H1 (cell line): ENCODE measurements around the gene SGPP2. TPM values are rescaled to one million over a fixed set of nuclear protein-coding genes. Genes with fewer than 3 reads are reported as not detected.

Experiments used
- CTCF ChIA-PET: fragments of 300-600 bp; sonication (Branson Sonifier 250); formaldehyde crosslinking; loops from one replicate; lab custom pipeline; 2021; ENCODE audit not compliant: partially characterized antibody; lab: Charles Lee
- POLR2A ChIA-PET: fragments of 300-600 bp; sonication (Branson Sonifier 250); formaldehyde crosslinking; loops from one replicate; lab custom pipeline; 2021; ENCODE audit warnings: inconsistent platforms; ENCODE audit not compliant: partially characterized antibody; lab: Charles Lee
- DNase-seq, 2 experiments: peaks; one replicate each; pipeline versions ENCODE4 v3.0.0 to v3.0.0-alpha.2; 2010 to 2022; ENCODE audit warnings: low spot score in 2 of 2, low read depth in 1 of 2, mixed read lengths in 1 of 2
- FAIRE-seq: peaks from 2 replicates; lab custom pipeline; 2011; peaks lifted over from hg19 to GRCh38; lab: Jason Lieb, UNC
- H2AFZ ChIP-seq: 2 replicates; pipeline ENCODE4 v1.8.1; 2012; ENCODE audit warnings: low read length, inconsistent platforms
- H2AK5ac ChIP-seq: 2 replicates; pipeline ENCODE4 v1.6.1; 2013; ENCODE audit warnings: low read depth, low read length
- H2BK120ac ChIP-seq: replicated peaks from 2 replicates; pipeline ENCODE3; 2013; ENCODE audit warnings: low read depth, low read length, inconsistent platforms
- H2BK12ac ChIP-seq: 2 replicates; pipeline ENCODE4 v1.6.1; 2013; ENCODE audit warnings: low read depth, low read length
- H2BK15ac ChIP-seq: 2 replicates; pipeline ENCODE4 v1.6.1; 2013; ENCODE audit warnings: low read length
- H2BK20ac ChIP-seq: 2 replicates; pipeline ENCODE4 v1.6.1; 2013; ENCODE audit warnings: low read length
- H2BK5ac ChIP-seq: 2 replicates; pipeline ENCODE4 v1.6.1; 2013; ENCODE audit warnings: low read depth, low read length
- H3K14ac ChIP-seq: 2 replicates; pipeline ENCODE4 v1.6.1; 2013; ENCODE audit warnings: inconsistent platforms; ENCODE audit not compliant: insufficient read length
- H3K18ac ChIP-seq: 2 replicates; pipeline ENCODE4 v1.6.1; 2013; ENCODE audit warnings: low read length; ENCODE audit errors: extremely low read depth
- H3K23ac ChIP-seq: 2 replicates; pipeline ENCODE4 v1.6.1; 2013; ENCODE audit warnings: inconsistent platforms; ENCODE audit not compliant: insufficient read length
- H3K23me2 ChIP-seq: 2 replicates; pipeline ENCODE4 v1.6.1; 2013; ENCODE audit warnings: low read depth, low read length
- H3K27ac ChIP-seq: 2 replicates; pipeline ENCODE4 v1.6.1; 2011; ENCODE audit warnings: low read depth, low read length, inconsistent platforms
- H3K27me3 ChIP-seq, 4 experiments: replicated peaks in 1 of 4; 1 replicate in 1 of 4; 2 replicates in 3 of 4; pipeline versions ENCODE4 v1.6.1 to v1.8.1; 2011 to 2013; ENCODE audit warnings: low read length in 3 of 4, mild to moderate bottlenecking in 3 of 4, inconsistent platforms in 2 of 4, mixed read lengths in 2 of 4, moderate library complexity in 1 of 4; ENCODE audit not compliant: control insufficient read depth in 3 of 4, insufficient read depth in 3 of 4; ENCODE audit errors: extremely low read depth in 1 of 4
- H3K36me3 ChIP-seq, 4 experiments: 2 replicates each; pipeline versions ENCODE4 v1.6.1 to v1.8.1; 2011 to 2013; ENCODE audit warnings: mild to moderate bottlenecking in 4 of 4, low read length in 3 of 4, moderate library complexity in 2 of 4, control low read depth in 1 of 4, inconsistent platforms in 1 of 4; ENCODE audit not compliant: insufficient read depth in 4 of 4, control insufficient read depth in 2 of 4
- H3K4ac ChIP-seq: replicated peaks from 2 replicates; pipeline ENCODE3; 2013; ENCODE audit warnings: low read length, low read depth, mixed read lengths, inconsistent platforms; ENCODE audit not compliant: insufficient read length
- H3K4me1 ChIP-seq, 4 experiments: replicated peaks in 1 of 4; 1 replicate in 1 of 4; 2 replicates in 3 of 4; pipeline versions ENCODE4 v1.6.1 to v1.8.1; 2011 to 2013; ENCODE audit warnings: low read length in 3 of 4, inconsistent platforms in 2 of 4, mixed read lengths in 1 of 4; ENCODE audit not compliant: insufficient read depth in 4 of 4, control insufficient read depth in 3 of 4
- H3K4me2 ChIP-seq, 2 experiments: 2 replicates each; pipeline versions ENCODE4 v1.6.1 to v1.8.1; 2011 to 2013; ENCODE audit warnings: low read depth in 2 of 2, low read length in 2 of 2, control low read depth in 1 of 2, inconsistent platforms in 1 of 2, mild to moderate bottlenecking in 1 of 2; ENCODE audit not compliant: insufficient read depth in 1 of 2
- H3K4me3 ChIP-seq, 4 experiments: fragments of 200-600, 300-600 bp in 1 of 4; sonication (generic), shearing (Covaris generic), sonication (Bioruptor Twin) in 1 of 4; 2 replicates each; pipeline versions ENCODE4 v1.5.1 to v1.8.1; 2011 to 2016; ENCODE audit warnings: low read length in 4 of 4, low read depth in 3 of 4, control low read depth in 2 of 4, inconsistent platforms in 2 of 4, mild to moderate bottlenecking in 2 of 4, mixed read lengths in 1 of 4, moderate library complexity in 1 of 4; ENCODE audit not compliant: insufficient read depth in 2 of 4; ENCODE audit errors: extremely low read depth in 1 of 4
- H3K56ac ChIP-seq: replicated peaks from 2 replicates; pipeline ENCODE3; 2013; ENCODE audit warnings: low read depth, mild to moderate bottlenecking, mixed read lengths, low read length, inconsistent platforms; ENCODE audit not compliant: insufficient read length
- H3K79me1 ChIP-seq: 2 replicates; pipeline ENCODE4 v1.6.1; 2013; ENCODE audit warnings: low read depth, low read length, control low read depth
- H3K79me2 ChIP-seq, 2 experiments: 2 replicates each; pipeline versions ENCODE4 v1.6.1 to v1.8.1; 2012 to 2013; ENCODE audit warnings: low read length in 2 of 2, mild to moderate bottlenecking in 2 of 2, inconsistent platforms in 1 of 2; ENCODE audit not compliant: insufficient read depth in 2 of 2, control insufficient read depth in 1 of 2
- H3K9ac ChIP-seq, 4 experiments: replicated peaks in 1 of 4; 1 replicate in 1 of 4; 2 replicates in 3 of 4; pipeline versions ENCODE4 v1.6.1 to v1.8.1; 2011 to 2013; ENCODE audit warnings: low read depth in 3 of 4, low read length in 3 of 4, control low read depth in 2 of 4, mild to moderate bottlenecking in 2 of 4, moderate library complexity in 2 of 4, inconsistent platforms in 1 of 4; ENCODE audit errors: extremely low read depth in 1 of 4
- H3K9me3 ChIP-seq, 2 experiments: 2 replicates each; pipeline versions ENCODE4 v1.6.1 to v1.8.1; 2012 to 2013; ENCODE audit warnings: mild to moderate bottlenecking in 2 of 2, moderate library complexity in 2 of 2, control low read depth in 1 of 2, inconsistent platforms in 1 of 2, low read depth in 1 of 2, low read length in 1 of 2, mixed read lengths in 1 of 2; ENCODE audit not compliant: insufficient read depth in 2 of 2
- H4K20me1 ChIP-seq, 2 experiments: replicated peaks in 1 of 2; 2 replicates each; pipeline versions ENCODE3 to v1.8.1; 2011 to 2013; ENCODE audit warnings: inconsistent platforms in 2 of 2, low read length in 2 of 2, mild to moderate bottlenecking in 1 of 2; ENCODE audit not compliant: insufficient read depth in 2 of 2, control insufficient read depth in 1 of 2
- H4K5ac ChIP-seq: 2 replicates; pipeline ENCODE4 v1.6.1; 2013; ENCODE audit warnings: low read length, low read depth, mixed read lengths, inconsistent platforms; ENCODE audit not compliant: insufficient read length
- H4K8ac ChIP-seq: 2 replicates; pipeline ENCODE4 v1.8.0; 2013; ENCODE audit warnings: mild to moderate bottlenecking, moderate library complexity, low read length, inconsistent platforms; ENCODE audit not compliant: insufficient read depth; ENCODE audit errors: extremely low read depth
- H4K91ac ChIP-seq: replicated peaks from 2 replicates; pipeline ENCODE3; 2013; ENCODE audit warnings: low read length, mixed read lengths, inconsistent platforms; ENCODE audit not compliant: insufficient read length
- EGR1 ChIP-seq: IDR thresholded peaks from 2 replicates; pipeline ENCODE4 v1.6.1; 2011; ENCODE audit warnings: low read depth, low read length, borderline replicate concordance
- HDAC6 ChIP-seq: IDR thresholded peaks from one replicate; pipeline ENCODE4 v1.7.1; 2012; ENCODE audit warnings: low read depth, mild to moderate bottlenecking, inconsistent platforms, low read length, moderate library complexity
- NANOG ChIP-seq: IDR thresholded peaks from 2 replicates; pipeline ENCODE4 v1.6.1; 2011; ENCODE audit warnings: low read length, low read depth, mild to moderate bottlenecking, inconsistent platforms; ENCODE audit not compliant: insufficient read depth, poor library complexity, severe bottlenecking
- RNF2 ChIP-seq: fragments of 200-900, 300-1000 bp; sonication (generic); IDR thresholded peaks from 2 replicates; pipeline ENCODE4 v1.7.1; 2016; ENCODE audit warnings: borderline replicate concordance, low read depth, mild to moderate bottlenecking, antibody characterized with exemption, low read length; ENCODE audit not compliant: poor library complexity, severe bottlenecking; ENCODE audit errors: missing control alignments
- SAP30 ChIP-seq: fragments of 300-600 bp; sonication (generic); IDR thresholded peaks from 2 replicates; pipeline ENCODE4 v1.7.1; 2012; ENCODE audit warnings: low read length, moderate library complexity, mild to moderate bottlenecking, inconsistent platforms; ENCODE audit not compliant: insufficient read depth, insufficient replicate concordance
- TCF12 ChIP-seq: IDR thresholded peaks from 2 replicates; pipeline ENCODE4 v1.6.1; 2011; ENCODE audit warnings: low read depth, mild to moderate bottlenecking, low read length
- WGBS, 2 experiments: shearing (Covaris generic) in 1 of 2; methylation state at CpG; one replicate each; pipeline versions ENCODE4 v1.1.6 to v1.1.7; 2013 to 2015; ENCODE audit warnings: low lambda C conversion rate in 2 of 2, mixed read lengths in 2 of 2, inconsistent platforms in 1 of 2, low coverage in 1 of 2, missing lambda C conversion rate in 1 of 2; ENCODE audit not compliant: insufficient replicate concordance in 2 of 2, insufficient coverage in 1 of 2, insufficient read length in 1 of 2; ENCODE audit errors: extremely low coverage in 1 of 2, missing lambda C conversion rate in 1 of 2; 5-methylcytosine and 5-hydroxymethylcytosine counted together
- polyA plus RNA-seq, 7 experiments: library from polyadenylated mRNA; depleted of rRNA in 3 of 7; stranded (reverse) in 5 of 7; unstranded in 2 of 7; fragments of >200 nt in 5 of 7; fragments of 200-250 nt in 2 of 7; gene quantifications; 1 replicate in 5 of 7; 2 replicates in 1 of 7; 4 replicates in 1 of 7; pipeline versions ENCODE4 v1.2.1 to v1.2.3, GENCODE V29; 2011 to 2013; ENCODE audit warnings: missing spikeins in 2 of 7, mixed read lengths in 2 of 7
- total RNA-seq: library from RNA; stranded (reverse); fragmentation: NEBNext Ultra II Directional; extraction: Animal tissue kit (Norgen Biotek cat#: 25700); gene quantifications from 2 replicates; pipeline ENCODE4 v1.2.1, GENCODE V29; 2021

SGPP2 gene
- total and polyA plus RNA-seq, 2 of the 8 experiments (the other 6 are each of a cell fraction or from before 2014, with no cell fraction given), result 0.29 TPM; not detected in 1

- 86% methylated on average over 3 of the region's 3 CpGs; no CpG with 5 or more reads in 1 of the 2 experiments for WGBS, 2 experiments
- H3K4me3 ChIP-seq, result no peak overlapping the region
- H3K4ac ChIP-seq, result no peak overlapping the region
- FAIRE-seq, result no peak
- H4K8ac ChIP-seq, result no peak overlapping the region
- no peak for TF ChIP-seq EGR1
- TF ChIP-seq RNF2, result no peak
- no peak for TF ChIP-seq SAP30
- no peak for TF ChIP-seq TCF12
- no peak for TF ChIP-seq NANOG
- no peak for TF ChIP-seq HDAC6
- no peaks in the 10 kb centered on the region for H3K9me3 ChIP-seq
- no peak overlapping the region for H3K23ac ChIP-seq
- no peak overlapping the region for H2AK5ac ChIP-seq
- DNase-seq, result no peak
- peaks cover 0 to 2% (median 0%) of the 10 kb centered on the region in 4 experiments; a peak in 1 of 7 replicates for H3K27me3 ChIP-seq
- H3K79me2 ChIP-seq, result no peaks in the 10 kb centered on the region
- H2BK15ac ChIP-seq, result no peak overlapping the region
- H3K23me2 ChIP-seq, result no peaks in the 10 kb centered on the region
- ChIA-PET CTCF (interaction anchor here (0.6 kb wide), 1 partner anchor 432 kb away, joined by 3 read pairs; no protein-coding TSS in a partner anchor), POLR2A (no interaction called here)
- H2BK12ac ChIP-seq, result no peak overlapping the region
- H3K14ac ChIP-seq, result no peak overlapping the region
- H4K91ac ChIP-seq, result no peak overlapping the region
- no peaks in the 10 kb centered on the region for H4K20me1 ChIP-seq
- H2BK20ac ChIP-seq, result no peak overlapping the region
- H3K4me2 ChIP-seq, result no peak overlapping the region
- no peaks in the 10 kb centered on the region for H3K36me3 ChIP-seq
- H3K9ac ChIP-seq, result no peak overlapping the region
- H2AFZ ChIP-seq, result no peak overlapping the region
- H3K27ac ChIP-seq, result no peak overlapping the region
- no peak overlapping the region for H2BK5ac ChIP-seq
- no peaks in the 10 kb centered on the region for H3K79me1 ChIP-seq
- H2BK120ac ChIP-seq, result no peak overlapping the region
- no peak overlapping the region for H3K56ac ChIP-seq
- H3K18ac ChIP-seq, result no peak overlapping the region
- no peak overlapping the region for H4K5ac ChIP-seq
- H3K4me1 ChIP-seq, result peaks cover 0 to 4% (median 1%) of the 10 kb centered on the region in 4 experiments; a peak in 4 of 7 replicates
These were observed 96.8 kb downstream of the SGPP2 start for GRCh38 chr2:222521099-222521498.
